Activated CD8-positive, alpha-beta memory T cell treated with anti-CD3 and anti-CD28 coated beads for 1 hour (primary cell): ENCODE measurements around the gene AKAP13.
"Not testable (repeated sequence)": the region's sequence is repeated elsewhere in the genome, so short reads cannot be mapped to it uniquely, and the experiment has no call there.

ENCODE experiments used
- DNase-seq, 2 donors: peaks; one replicate each; pipeline ENCODE4 v3.0.0-alpha.2; 2020; ENCODE audit warnings: low read depth in 1 of 2; ENCODE audit errors: extremely low read depth in 1 of 2

The AKAP13 gene

GRCh38 chr15:85430406-85431204 is 50.2 kb downstream of the AKAP13 start:
- no peak for DNase-seq

GRCh38 chr15:85439996-85440395 is 59.6 kb downstream of the AKAP13 start:
- no peak for DNase-seq

- no peak for DNase-seq
Observed at GRCh38 chr15:85440451-85440850, 60.0 kb downstream of the AKAP13 start.

GRCh38 chr15:85441854-85442253 is 61.5 kb downstream of the AKAP13 start:
- DNase-seq, result not testable (repeated sequence)

GRCh38 chr15:85443046-85443445 is 62.6 kb downstream of the AKAP13 start:
- DNase-seq, result no peak

- no peak for DNase-seq
Observed at GRCh38 chr15:85443593-85444087, 63.2 kb downstream of the AKAP13 start.

GRCh38 chr15:85444122-85444745 is 63.8 kb downstream of the AKAP13 start:
- DNase-seq, result no peak

- DNase-seq, result no peak
Observed at GRCh38 chr15:85445361-85445760, 65.0 kb downstream of the AKAP13 start.

- DNase-seq, result no peak
Observed at GRCh38 chr15:85451099-85451700, 70.8 kb downstream of the AKAP13 start.

GRCh38 chr15:85452436-85452835 is 72.0 kb downstream of the AKAP13 start:
- no peak for DNase-seq

GRCh38 chr15:85453144-85453872 is 72.9 kb downstream of the AKAP13 start:
- no peak for DNase-seq

- no peak for DNase-seq
Observed at GRCh38 chr15:85454403-85454802, 74.0 kb downstream of the AKAP13 start.

GRCh38 chr15:85455891-85456290 is 75.5 kb downstream of the AKAP13 start:
- no peak for DNase-seq

- DNase-seq, result no peak
Observed at GRCh38 chr15:85456798-85457197, 76.4 kb downstream of the AKAP13 start.

- no peak for DNase-seq
Observed at GRCh38 chr15:85457392-85457968, 77.1 kb downstream of the AKAP13 start.

GRCh38 chr15:85458764-85459163 is 78.4 kb downstream of the AKAP13 start:
- DNase-seq, result no peak

GRCh38 chr15:85462029-85462428 is 81.6 kb downstream of the AKAP13 start:
- DNase-seq, result no peak

GRCh38 chr15:85463276-85463892 is 83.0 kb downstream of the AKAP13 start:
- DNase-seq, result no peak

- DNase-seq, result no peak
Observed at GRCh38 chr15:85463976-85464375, 83.6 kb downstream of the AKAP13 start.

- no peak for DNase-seq
Observed at GRCh38 chr15:85464471-85464870, 84.1 kb downstream of the AKAP13 start.
